ENCODE data around the gene PRTFDC1.
"Not testable (repeated sequence)": the region's sequence is repeated elsewhere in the genome, so short reads cannot be mapped to it uniquely, and the experiment has no call there.

PRTFDC1 gene

DNA sequence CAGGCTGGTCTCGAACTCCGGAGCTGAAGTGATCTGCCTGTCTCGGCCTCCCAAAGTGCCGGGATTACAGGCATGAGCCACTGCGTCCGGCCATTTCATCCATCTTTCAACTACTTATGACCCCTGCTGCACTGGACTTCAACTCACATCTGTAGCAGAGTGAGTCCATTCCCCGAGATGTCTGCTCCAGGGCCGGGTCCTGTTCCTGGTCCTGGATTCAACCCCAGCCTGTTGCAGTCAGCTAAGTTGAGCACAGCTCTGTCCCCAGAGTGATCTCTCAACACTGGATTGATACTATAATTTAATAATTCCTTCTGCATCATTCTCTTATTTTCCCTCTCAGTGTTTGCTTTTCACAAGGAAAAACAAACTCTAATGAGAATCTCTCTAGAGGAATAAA is 25.8 kb downstream of the PRTFDC1 start:
- no peak for DNase-seq (ENCODE audit: low read depth)
- TF ChIP-seq, protein P1, sequence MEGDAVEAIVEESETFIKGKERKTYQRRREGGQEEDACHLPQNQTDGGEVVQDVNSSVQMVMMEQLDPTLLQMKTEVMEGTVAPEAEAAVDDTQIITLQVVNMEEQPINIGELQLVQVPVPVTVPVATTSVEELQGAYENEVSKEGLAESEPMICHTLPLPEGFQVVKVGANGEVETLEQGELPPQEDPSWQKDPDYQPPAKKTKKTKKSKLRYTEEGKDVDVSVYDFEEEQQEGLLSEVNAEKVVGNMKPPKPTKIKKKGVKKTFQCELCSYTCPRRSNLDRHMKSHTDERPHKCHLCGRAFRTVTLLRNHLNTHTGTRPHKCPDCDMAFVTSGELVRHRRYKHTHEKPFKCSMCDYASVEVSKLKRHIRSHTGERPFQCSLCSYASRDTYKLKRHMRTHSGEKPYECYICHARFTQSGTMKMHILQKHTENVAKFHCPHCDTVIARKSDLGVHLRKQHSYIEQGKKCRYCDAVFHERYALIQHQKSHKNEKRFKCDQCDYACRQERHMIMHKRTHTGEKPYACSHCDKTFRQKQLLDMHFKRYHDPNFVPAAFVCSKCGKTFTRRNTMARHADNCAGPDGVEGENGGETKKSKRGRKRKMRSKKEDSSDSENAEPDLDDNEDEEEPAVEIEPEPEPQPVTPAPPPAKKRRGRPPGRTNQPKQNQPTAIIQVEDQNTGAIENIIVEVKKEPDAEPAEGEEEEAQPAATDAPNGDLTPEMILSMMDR (conservative IDR thresholded peaks at IDR 0.05; ENCODE audit: control insufficient read depth, insufficient read depth, low read depth, low read length) = no peak
- no peak overlapping the region for H3K4me3 ChIP-seq (ENCODE audit: control insufficient read depth, low read depth, low read length)

DNA sequence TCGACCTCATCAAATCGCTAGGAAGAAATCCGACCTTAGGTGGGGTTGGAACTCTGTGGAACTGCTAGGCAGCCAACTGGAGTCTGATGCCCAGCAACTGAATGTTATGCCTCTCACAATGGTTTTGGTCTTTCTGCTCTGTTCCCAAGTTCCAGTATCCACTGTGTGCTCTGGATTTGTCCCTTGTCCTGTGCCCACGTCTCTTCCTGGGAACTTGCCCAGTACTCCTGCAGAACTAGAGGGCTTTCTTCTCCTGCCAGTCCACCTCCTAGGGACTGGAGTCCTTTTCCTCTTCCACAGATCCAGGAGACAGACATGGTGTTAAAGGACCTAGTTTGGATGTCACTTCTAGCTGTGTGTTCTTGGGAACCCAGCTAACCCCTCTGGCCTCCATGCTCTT is 26.6 kb downstream of the PRTFDC1 start:
- DNase-seq (ENCODE audit: low read depth) = no peak
- no peak overlapping the region for H3K4me3 ChIP-seq (ENCODE audit: control insufficient read depth, low read depth, low read length)
- TF ChIP-seq, protein P1 (conservative IDR thresholded peaks at IDR 0.05; ENCODE audit: control insufficient read depth, insufficient read depth, low read depth, low read length) = no peak

DNA sequence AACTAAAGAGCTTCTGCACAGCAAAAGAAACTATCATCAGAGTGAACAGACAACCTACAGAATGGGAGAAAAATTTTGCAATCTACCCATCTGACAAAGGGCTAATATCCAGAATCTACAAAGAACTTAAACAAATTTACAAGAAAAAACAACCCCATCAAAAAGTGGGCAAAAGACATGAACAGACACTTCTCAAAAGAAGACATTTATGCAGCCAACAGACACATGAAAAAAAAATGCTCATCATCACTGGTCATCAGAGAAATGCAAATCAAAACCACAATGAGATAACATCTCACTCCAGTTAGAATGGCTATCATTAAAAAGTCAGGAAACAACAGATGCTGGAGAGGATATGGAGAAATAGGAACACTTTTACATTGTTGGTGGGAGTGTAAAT is 27.9 kb downstream of the PRTFDC1 start:
- H3K4me3 ChIP-seq (ENCODE audit: control insufficient read depth, low read depth, low read length); DNase-seq (ENCODE audit: low read depth): not testable (repeated sequence)

DNA sequence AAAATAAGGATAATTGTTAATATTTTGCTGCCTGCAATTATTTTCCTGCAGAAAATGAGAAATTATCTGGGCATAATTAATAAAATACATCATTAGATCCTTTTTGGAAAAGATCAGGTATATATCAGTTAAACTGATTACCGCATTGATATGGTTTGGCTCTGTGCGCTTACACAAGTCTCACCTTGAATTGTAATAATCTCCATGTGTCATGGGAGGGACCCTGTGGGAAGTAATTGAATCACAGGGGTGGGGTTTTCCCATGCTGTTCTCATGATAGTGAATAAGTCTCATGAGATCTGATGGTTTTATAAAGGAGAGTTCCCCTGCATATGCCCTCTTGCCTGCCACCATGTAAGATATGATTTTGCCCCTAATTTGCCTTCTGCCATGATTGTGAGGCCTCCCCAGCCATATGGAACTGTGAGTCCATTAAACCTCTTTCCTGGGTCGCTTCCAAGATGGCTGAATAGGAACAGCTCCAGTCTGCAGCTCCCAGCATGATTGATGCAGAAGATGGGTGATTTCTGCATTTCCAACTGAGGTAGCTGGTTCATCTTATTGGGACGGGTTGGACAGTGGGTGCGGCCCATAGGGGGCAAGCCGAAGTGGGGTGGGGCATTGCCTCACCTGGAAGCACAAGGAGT is 30.1 kb downstream of the PRTFDC1 start:
- H3K4me3 ChIP-seq (ENCODE audit: control insufficient read depth, low read depth, low read length) = not testable (repeated sequence)
- peak; percentile 67 for DNase-seq (ENCODE audit: low read depth)

DNA sequence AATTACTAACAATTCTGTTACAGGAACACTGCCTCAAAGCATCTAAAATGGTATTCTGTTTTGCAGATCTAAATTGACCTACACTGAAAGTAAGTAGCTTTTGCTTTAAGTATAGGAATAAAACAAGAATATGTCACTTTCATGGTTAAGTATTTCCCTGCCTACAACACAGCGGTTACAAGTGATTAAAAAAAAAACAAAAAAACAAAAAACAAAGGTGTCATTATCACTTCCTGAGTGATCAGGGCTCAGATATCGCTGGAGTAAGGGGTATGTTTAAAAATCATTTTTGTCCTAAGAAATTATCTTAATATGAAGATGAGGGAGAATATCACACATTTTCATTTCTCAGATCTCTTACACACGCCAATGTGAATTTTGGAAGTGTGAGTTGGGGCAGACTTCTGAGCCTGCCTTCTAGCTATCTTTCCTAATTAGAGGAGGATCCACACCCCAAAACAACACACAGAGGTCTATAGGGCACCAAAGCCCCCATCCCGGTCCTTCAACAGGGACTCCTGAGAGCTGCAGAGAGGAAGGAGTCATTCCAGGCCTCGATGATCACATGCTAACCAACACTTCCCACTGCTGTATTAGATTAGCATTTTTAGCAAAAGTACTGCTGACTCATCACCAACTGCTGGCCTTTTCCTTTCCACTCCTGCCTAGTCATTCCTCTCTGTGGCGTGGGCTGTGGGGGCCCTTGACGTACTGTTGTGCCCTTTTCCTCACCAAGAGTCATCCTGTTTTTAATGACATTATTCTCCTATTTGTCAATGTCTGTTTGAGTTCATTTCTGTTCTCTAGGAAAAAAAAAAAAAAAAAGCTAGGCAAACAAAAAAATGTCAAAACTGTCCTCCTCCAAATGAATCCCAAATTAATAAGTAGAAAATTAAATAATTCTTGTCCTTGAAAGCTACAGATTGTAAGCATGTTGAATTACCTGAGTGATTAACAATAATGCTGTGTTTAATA is 31.2 kb downstream of the PRTFDC1 start:
- peak; percentile 100 for DNase-seq (ENCODE audit: low read depth)
- no peak overlapping the region for H3K4me3 ChIP-seq (ENCODE audit: control insufficient read depth, low read depth, low read length)

DNA sequence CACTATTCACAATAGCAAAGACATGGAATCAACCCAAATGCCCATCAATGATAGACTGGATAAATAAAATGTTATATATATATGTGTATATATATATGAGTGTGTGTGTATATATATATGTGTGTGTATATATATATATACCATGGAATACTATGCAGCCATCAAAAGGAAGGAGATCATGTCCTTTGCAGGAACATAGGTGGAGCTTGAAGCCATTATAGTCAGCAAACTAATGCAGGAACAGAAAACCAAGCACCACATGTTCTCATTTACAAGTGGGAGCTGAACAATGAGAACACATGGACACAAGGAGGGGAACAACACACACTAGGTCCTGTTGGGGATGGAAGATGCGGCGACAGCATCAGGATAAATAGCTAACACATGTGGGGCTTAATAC is 32.2 kb downstream of the PRTFDC1 start:
- not testable (repeated sequence) for DNase-seq (ENCODE audit: low read depth); H3K4me3 ChIP-seq (ENCODE audit: control insufficient read depth, low read depth, low read length)

More for the DNA sequence above, 31.2 kb downstream of the PRTFDC1 start:
- TF ChIP-seq, protein P1 (conservative IDR thresholded peaks at IDR 0.05; ENCODE audit: control insufficient read depth, insufficient read depth, low read depth, low read length) = no peak

DNA sequence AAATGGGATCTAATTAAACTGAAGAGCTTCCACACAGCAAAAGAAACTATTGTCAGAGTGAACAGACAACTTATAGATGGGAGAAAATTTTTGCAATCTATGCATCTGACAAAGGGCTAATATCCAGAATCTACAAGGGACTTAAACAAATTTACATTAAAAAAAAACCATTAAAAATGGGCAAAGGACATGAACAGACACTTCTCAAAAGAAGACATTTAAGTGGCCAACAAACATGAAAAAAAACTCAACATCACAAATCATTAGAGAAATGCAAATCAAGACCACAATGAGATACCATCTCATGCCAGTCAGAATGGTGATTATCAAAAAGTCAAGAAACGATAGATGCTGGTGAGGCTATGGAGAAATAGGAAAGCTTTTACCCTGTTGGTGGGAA is 32.8 kb downstream of the PRTFDC1 start:
- not testable (repeated sequence) for DNase-seq (ENCODE audit: low read depth); H3K4me3 ChIP-seq (ENCODE audit: control insufficient read depth, low read depth, low read length)

DNA sequence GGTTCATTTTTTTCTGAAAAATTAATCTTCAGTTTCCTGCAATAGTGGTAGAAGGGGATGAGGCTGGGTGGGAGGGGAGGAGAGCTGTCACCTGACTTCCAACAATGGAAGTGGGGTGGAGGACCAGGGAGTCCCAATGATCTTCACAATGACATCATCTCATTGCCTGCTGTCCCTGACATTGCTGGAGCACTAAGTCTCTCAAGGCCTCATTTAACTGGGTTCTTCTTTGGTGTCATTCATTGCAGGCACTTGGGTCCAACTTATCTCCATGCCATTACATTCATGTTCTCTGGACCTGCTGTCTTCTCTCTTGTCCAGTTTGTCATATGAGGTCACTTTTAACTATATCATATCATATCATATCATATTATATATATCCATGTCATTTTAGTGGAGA is 34.4 kb downstream of the PRTFDC1 start:
- no peak for DNase-seq (ENCODE audit: low read depth)
- TF ChIP-seq, protein P1 (conservative IDR thresholded peaks at IDR 0.05; ENCODE audit: control insufficient read depth, insufficient read depth, low read depth, low read length) = no peak

DNA sequence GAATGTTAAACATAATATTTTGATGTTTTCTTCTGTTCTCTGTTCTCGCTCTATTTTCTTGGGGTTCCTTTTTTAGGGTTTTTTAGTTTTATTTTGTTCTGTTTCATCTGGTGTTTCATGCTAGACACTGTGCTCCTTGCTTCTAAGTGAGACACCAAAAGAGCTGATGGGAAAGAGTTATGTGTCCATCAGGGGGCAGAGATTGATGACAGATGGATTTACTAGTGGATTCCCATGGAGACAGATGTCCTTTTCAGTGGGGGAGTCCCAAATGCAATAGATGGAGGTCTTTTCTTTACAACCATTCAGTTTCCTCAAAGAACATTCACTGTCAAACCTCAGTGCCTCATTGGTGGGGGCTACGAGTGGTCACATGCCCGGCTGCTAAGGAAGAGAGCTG is 34.9 kb downstream of the PRTFDC1 start:
- DNase-seq (ENCODE audit: low read depth) = no peak
- no peak overlapping the region for H3K4me3 ChIP-seq (ENCODE audit: control insufficient read depth, low read depth, low read length)
- TF ChIP-seq, protein P1 (conservative IDR thresholded peaks at IDR 0.05; ENCODE audit: control insufficient read depth, insufficient read depth, low read depth, low read length) = no peak

More for the DNA sequence above, 34.4 kb downstream of the PRTFDC1 start:
- no peak overlapping the region for H3K4me3 ChIP-seq (ENCODE audit: control insufficient read depth, low read depth, low read length)
